Neural progenitor cell (in vitro differentiated cells): ENCODE results near the gene CEP57. TPM values are rescaled to one million over a fixed set of nuclear protein-coding genes. Genes with fewer than 3 reads are reported as not detected.
A peak's percentile ranks its signal among the peaks of the same experiment; 100 is the strongest.

Source experiments
- DNase-seq: peaks from one replicate; pipeline ENCODE4 v3.0.0-alpha.2; 2016; ENCODE audit warnings: low spot score
- H2AFZ ChIP-seq: fragments of 200-600 bp; sonication (generic); replicated peaks from 2 replicates; pipeline ENCODE4 v1.6.1; 2016; ENCODE audit warnings: antibody characterized with exemption
- H3F3A ChIP-seq: fragments of 200-600 bp; sonication (generic); 2 replicates; pipeline ENCODE4 v1.6.1; 2016; ENCODE audit warnings: antibody characterized with exemption, low read depth
- H3K27ac ChIP-seq: fragments of 200-600 bp; sonication (generic); 2 replicates; pipeline ENCODE4 v1.5.1; 2016; ENCODE audit warnings: mild to moderate bottlenecking
- H3K27me3 ChIP-seq: fragments of 200-600 bp; sonication (generic); 2 replicates; pipeline ENCODE4 v1.6.1; 2016; ENCODE audit warnings: mild to moderate bottlenecking, moderate library complexity
- H3K36me3 ChIP-seq: fragments of 200-600 bp; sonication (generic); 2 replicates; pipeline ENCODE4 v1.5.1; 2016
- H3K4me1 ChIP-seq: fragments of 200-600 bp; sonication (generic); 2 replicates; pipeline ENCODE4 v1.6.1; 2016; ENCODE audit warnings: mixed run types
- H3K4me2 ChIP-seq: fragments of 200-600 bp; sonication (generic); 2 replicates; pipeline ENCODE4 v1.6.1; 2016
- H3K4me3 ChIP-seq: fragments of 200-600 bp; sonication (generic); 2 replicates; pipeline ENCODE4 v1.5.1; 2016
- H3K79me2 ChIP-seq: fragments of 200-600 bp; sonication (generic); 2 replicates; pipeline ENCODE4 v1.6.1; 2016; ENCODE audit warnings: low read depth
- H3K9ac ChIP-seq: fragments of 200-600 bp; sonication (generic); 2 replicates; pipeline ENCODE4 v1.6.1; 2016
- H3K9me3 ChIP-seq: fragments of 200-600 bp; sonication (generic); 2 replicates; pipeline ENCODE4 v1.5.1; 2016; ENCODE audit warnings: low read depth
- H4K20me1 ChIP-seq: fragments of 200-600 bp; sonication (generic); 2 replicates; pipeline ENCODE4 v1.6.1; 2016; ENCODE audit warnings: low read depth
- H3K27ac Mint-ChIP-seq: 3 replicates; pipeline ENCODE4 v1.8.0; 2021; ENCODE audit warnings: mixed read lengths
- H3K27me3 Mint-ChIP-seq: 2 replicates; pipeline ENCODE4 v1.8.0; 2022; ENCODE audit warnings: low read depth, mild to moderate bottlenecking, inconsistent platforms, moderate library complexity, mixed read lengths; ENCODE audit not compliant: insufficient read depth
- H3K36me3 Mint-ChIP-seq: 3 replicates; pipeline ENCODE4 v1.8.0; 2021; ENCODE audit warnings: mixed read lengths
- H3K4me1 Mint-ChIP-seq: 3 replicates; pipeline ENCODE4 v1.8.0; 2021; ENCODE audit warnings: mixed read lengths
- H3K4me3 Mint-ChIP-seq: 3 replicates; pipeline ENCODE4 v1.8.0; 2021; ENCODE audit warnings: mild to moderate bottlenecking, moderate library complexity, mixed read lengths
- H3K9me3 Mint-ChIP-seq: 3 replicates; pipeline ENCODE4 v1.8.0; 2020; ENCODE audit warnings: mixed read lengths
- EZH2 ChIP-seq: fragments of 200-600 bp; sonication (generic); IDR thresholded peaks from 2 replicates; pipeline ENCODE4 v1.6.1; 2017; ENCODE audit warnings: antibody characterized with exemption, mild to moderate bottlenecking, moderate library complexity
- EZH2phosphoT487 ChIP-seq: fragments of 200-600 bp; sonication (generic); IDR thresholded peaks from 2 replicates; pipeline ENCODE4 v1.6.1; 2017; ENCODE audit warnings: antibody characterized with exemption
- total RNA-seq: library from RNA; depleted of rRNA; stranded (reverse); fragments of >200 nt; gene quantifications from 2 replicates; pipeline ENCODE4 v1.2.3, GENCODE V29; 2015; ENCODE audit warnings: low replicate concordance
- TF ChIP-seq, protein P1 (sequence below): fragments of 200-600 bp; sonication (generic); IDR thresholded peaks from 2 replicates; pipeline ENCODE4 v1.5.1; 2017; ENCODE audit warnings: antibody characterized with exemption, mild to moderate bottlenecking

Gene CEP57
- total RNA-seq, 1 donor from 2014 or later = 185 TPM

DNA sequence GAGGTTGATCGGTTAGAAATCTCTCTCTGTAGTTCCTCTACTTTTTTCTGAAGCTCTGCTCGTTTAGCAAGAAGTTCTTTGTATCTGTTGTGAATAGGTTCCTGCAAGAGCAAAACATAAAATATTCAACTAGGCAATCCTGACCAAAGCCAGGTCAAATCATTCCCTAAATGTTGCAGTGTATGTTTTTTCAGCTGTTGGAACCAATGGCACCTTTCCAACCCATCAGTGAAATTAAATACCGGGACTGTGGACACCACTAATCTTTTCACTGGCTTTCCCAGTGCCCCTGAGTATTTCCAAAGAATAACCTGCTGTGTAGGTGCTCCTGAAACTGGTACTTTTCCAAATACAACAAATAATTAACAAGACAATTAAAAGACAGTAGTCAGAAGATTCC, 45.1 kb downstream of the CEP57 start:
- TF ChIP-seq EZH2phosphoT487 (no peak), EZH2 (no peak)
- TF ChIP-seq, protein P1, sequence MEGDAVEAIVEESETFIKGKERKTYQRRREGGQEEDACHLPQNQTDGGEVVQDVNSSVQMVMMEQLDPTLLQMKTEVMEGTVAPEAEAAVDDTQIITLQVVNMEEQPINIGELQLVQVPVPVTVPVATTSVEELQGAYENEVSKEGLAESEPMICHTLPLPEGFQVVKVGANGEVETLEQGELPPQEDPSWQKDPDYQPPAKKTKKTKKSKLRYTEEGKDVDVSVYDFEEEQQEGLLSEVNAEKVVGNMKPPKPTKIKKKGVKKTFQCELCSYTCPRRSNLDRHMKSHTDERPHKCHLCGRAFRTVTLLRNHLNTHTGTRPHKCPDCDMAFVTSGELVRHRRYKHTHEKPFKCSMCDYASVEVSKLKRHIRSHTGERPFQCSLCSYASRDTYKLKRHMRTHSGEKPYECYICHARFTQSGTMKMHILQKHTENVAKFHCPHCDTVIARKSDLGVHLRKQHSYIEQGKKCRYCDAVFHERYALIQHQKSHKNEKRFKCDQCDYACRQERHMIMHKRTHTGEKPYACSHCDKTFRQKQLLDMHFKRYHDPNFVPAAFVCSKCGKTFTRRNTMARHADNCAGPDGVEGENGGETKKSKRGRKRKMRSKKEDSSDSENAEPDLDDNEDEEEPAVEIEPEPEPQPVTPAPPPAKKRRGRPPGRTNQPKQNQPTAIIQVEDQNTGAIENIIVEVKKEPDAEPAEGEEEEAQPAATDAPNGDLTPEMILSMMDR = no peak
- Mint-ChIP-seq H3K9me3 (no peaks in the 10 kb centered on the region), H3K27me3 (no peaks in the 10 kb centered on the region), H3K36me3 (peaks cover 23% of the 10 kb centered on the region), H3K4me3 (no peak overlapping the region), H3K27ac (no peak overlapping the region), H3K4me1 (peaks cover 3% of the 10 kb centered on the region)
- Histone ChIP-seq H3K27me3 (no peaks in the 10 kb centered on the region), H3K9ac (no peak overlapping the region), H3K9me3 (no peaks in the 10 kb centered on the region), H3K4me3 (no peak overlapping the region), H4K20me1 (no peaks in the 10 kb centered on the region), H3K4me1 (no peaks in the 10 kb centered on the region), H3K79me2 (no peaks in the 10 kb centered on the region), H2AFZ (no peak overlapping the region), H3K4me2 (no peak overlapping the region), H3K36me3 (peaks cover 15% of the 10 kb centered on the region), H3F3A (peaks cover 14% of the 10 kb centered on the region), H3K27ac (no peak overlapping the region)
- no peak for DNase-seq

DNA sequence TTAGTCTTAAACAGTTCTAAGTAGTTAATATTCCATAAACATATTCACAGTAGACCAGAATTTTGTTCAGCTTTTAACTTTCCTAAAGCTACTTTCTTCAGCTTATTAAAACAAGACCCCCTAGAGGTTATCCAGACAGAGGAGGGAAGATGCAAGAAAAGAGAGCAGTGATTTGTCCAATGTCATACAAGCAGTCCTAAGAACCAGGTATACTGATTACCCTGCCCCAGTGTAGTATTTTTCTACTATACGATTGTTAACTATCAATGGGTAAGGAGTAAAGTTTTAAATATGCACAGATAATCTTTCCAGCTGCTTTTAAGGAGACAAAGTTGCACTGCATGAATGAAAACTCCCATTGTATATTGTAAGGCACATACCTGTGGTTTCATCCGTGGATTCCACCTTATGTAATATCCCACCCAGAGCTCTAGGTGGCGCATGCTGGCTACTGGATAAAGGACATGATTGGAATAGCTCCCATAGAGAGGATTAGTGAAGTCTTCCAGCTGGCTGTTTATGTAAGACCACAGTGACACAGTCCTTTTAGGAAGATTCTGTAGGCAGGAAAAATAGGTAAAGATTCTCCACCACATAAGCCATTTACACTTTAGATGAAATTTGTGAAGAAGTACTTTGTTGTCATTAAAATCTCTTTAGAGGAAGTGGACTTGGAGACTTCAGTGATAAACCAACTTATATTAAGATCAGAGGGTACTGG, 45.6 kb downstream of the CEP57 start:
- H3K4me3 Mint-ChIP-seq = no peak overlapping the region
- TF ChIP-seq, protein P1 = peak; percentile 97
- no peak for TF ChIP-seq EZH2
- no peak overlapping the region for H3K27ac ChIP-seq
- H3K4me2 ChIP-seq = no peak overlapping the region
- H3K9ac ChIP-seq = no peak overlapping the region
- H3K79me2 ChIP-seq = no peaks in the 10 kb centered on the region
- no peak overlapping the region for H3K4me3 ChIP-seq
- no peak overlapping the region for H3K27ac Mint-ChIP-seq
- H3K36me3 Mint-ChIP-seq = peaks cover 24% of the 10 kb centered on the region
- no peaks in the 10 kb centered on the region for H3K27me3 Mint-ChIP-seq
- no peak overlapping the region for H2AFZ ChIP-seq
- H4K20me1 ChIP-seq = no peaks in the 10 kb centered on the region
- H3K4me1 ChIP-seq = no peaks in the 10 kb centered on the region
- H3K9me3 Mint-ChIP-seq = no peaks in the 10 kb centered on the region
- H3K4me1 Mint-ChIP-seq = peaks cover 3% of the 10 kb centered on the region
- peak; percentile 88 for DNase-seq
- no peaks in the 10 kb centered on the region for H3K9me3 ChIP-seq
- no peaks in the 10 kb centered on the region for H3K27me3 ChIP-seq
- peaks cover 15% of the 10 kb centered on the region for H3K36me3 ChIP-seq
- peaks cover 14% of the 10 kb centered on the region for H3F3A ChIP-seq

DNA sequence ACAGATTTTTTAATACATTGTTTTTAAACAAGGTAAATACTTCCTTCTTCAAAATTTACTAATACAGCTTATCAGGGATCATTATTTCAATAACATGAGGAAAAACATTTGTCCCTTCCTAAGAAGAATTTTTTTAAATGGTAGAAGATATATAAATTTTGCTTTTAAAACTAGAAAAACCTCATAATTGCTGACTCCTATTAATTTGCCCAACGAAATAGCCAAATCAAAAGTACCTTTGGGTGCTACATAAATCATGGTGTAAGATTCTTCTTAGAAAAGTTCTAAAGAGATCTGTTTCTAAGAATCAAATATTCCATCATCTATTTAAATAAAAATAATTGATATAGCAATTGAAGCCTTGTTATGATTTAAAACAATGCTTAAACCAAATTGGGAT, 54.9 kb downstream of the CEP57 start:
- Histone ChIP-seq H2AFZ (no peak overlapping the region), H3K79me2 (no peaks in the 10 kb centered on the region), H3K36me3 (peaks cover 6% of the 10 kb centered on the region), H3K27me3 (no peaks in the 10 kb centered on the region), H3K9ac (no peak overlapping the region), H3K4me3 (no peak overlapping the region), H3F3A (no peaks in the 10 kb centered on the region), H3K4me2 (no peak overlapping the region), H3K27ac (no peak overlapping the region), H4K20me1 (no peaks in the 10 kb centered on the region), H3K4me1 (no peaks in the 10 kb centered on the region), H3K9me3 (no peaks in the 10 kb centered on the region)
- no peaks in the 10 kb centered on the region for H3K9me3 Mint-ChIP-seq
- no peaks in the 10 kb centered on the region for H3K27me3 Mint-ChIP-seq
- H3K36me3 Mint-ChIP-seq = peaks cover 6% of the 10 kb centered on the region
- TF ChIP-seq, protein P1 = no peak
- TF ChIP-seq EZH2phosphoT487 = no peak
- TF ChIP-seq EZH2 = no peak
- no peaks in the 10 kb centered on the region for H3K4me1 Mint-ChIP-seq
- no peak for DNase-seq
- H3K27ac Mint-ChIP-seq = no peak overlapping the region
- no peak overlapping the region for H3K4me3 Mint-ChIP-seq
